NCI-H446 treated with DMSO at 0.1 percent for 48 hours (cell line): ENCODE results near the gene SEMA5A.

Experiments used
- DNase-seq: peaks from one replicate; lab custom pipeline; 2025; lab: John Stamatoyannopoulos, UW

The SEMA5A gene

GRCh38 chr5:9477537-9477936, 68.3 kb downstream of the SEMA5A start:
- no peak for DNase-seq

DNA sequence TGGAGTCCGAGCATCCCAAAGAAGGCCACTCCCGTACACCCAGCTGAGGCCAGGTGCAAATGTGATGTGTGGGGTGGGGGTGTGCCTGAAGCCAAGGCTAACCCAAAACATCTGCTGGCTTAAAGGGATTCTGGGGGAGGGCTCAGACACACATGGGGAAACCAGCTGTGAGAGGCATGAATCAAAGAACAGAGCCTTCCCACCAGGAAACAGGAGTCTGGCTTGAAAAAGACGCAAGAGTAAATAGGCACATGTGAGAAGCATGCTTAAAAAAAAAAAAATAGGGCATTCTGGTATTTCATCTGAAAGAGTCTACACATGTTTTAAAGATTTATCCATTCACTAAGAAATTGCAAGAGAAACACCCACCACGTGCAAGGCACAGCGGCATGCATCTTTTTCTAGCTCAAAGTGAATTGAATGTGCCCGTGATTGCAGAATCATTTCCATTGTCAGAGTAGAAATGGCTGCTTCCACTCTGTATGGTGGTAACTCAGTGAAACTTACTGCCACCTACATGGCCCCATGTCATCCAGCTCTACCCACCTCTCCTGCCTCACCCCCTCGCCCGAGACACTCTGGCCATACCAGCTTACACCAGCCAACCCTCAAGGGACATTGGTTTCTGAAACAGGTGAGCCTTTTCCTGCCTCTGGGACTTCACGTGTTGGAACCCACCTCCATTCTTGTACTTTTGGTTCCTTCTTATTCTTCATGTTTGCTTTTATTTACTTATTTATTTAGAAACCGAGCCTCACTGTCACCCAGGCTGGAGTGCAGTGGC, 71.5 kb downstream of the SEMA5A start:
- DNase-seq, result no peak

GRCh38 chr5:9473624-9474023, 72.3 kb downstream of the SEMA5A start:
- no peak for DNase-seq

- DNase-seq, result no peak
Measured at GRCh38 chr5:9470410-9470809, 75.5 kb downstream of the SEMA5A start.

DNA sequence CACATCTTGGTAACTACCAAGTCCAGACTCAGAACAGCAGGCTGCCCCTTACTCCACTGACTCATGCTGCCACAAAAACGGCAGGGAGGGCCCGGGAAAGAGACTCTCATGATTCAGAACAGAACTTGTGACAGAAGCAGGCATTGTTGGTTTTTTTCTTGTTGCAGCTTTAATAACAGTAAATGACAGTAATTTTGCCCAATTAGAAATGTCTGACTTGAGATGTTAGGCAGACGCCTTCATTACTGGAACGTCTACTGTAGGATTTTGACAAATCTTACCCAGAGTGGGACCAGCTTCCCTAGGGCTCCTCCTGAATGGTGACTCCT, 77.9 kb downstream of the SEMA5A start:
- no peak for DNase-seq

- DNase-seq, result no peak
Measured at GRCh38 chr5:9467199-9468059, 78.4 kb downstream of the SEMA5A start.

DNA sequence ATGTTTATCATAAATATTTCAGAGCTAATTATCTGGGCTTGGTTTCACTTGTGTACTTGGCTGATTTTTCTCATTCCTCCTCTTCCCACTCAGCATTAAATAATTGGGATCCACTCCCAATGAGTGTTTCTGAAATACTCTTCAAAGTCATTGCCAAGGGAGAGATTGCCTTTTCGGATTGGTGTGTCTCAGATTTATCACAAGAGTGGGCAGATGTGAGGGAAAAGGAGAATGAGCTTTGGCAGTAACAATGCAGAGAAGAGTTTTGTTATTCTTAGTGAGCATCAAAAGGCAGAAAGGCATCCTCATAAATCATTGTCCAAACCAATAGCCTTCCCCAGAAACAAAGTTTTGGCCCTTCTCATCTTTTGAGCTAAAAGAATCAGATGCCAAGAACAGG, 79.2 kb downstream of the SEMA5A start:
- DNase-seq, result no peak

- DNase-seq, result no peak
Measured at GRCh38 chr5:9464478-9464877, 81.4 kb downstream of the SEMA5A start.

GRCh38 chr5:9462109-9462508, 83.8 kb downstream of the SEMA5A start:
- no peak for DNase-seq

DNA sequence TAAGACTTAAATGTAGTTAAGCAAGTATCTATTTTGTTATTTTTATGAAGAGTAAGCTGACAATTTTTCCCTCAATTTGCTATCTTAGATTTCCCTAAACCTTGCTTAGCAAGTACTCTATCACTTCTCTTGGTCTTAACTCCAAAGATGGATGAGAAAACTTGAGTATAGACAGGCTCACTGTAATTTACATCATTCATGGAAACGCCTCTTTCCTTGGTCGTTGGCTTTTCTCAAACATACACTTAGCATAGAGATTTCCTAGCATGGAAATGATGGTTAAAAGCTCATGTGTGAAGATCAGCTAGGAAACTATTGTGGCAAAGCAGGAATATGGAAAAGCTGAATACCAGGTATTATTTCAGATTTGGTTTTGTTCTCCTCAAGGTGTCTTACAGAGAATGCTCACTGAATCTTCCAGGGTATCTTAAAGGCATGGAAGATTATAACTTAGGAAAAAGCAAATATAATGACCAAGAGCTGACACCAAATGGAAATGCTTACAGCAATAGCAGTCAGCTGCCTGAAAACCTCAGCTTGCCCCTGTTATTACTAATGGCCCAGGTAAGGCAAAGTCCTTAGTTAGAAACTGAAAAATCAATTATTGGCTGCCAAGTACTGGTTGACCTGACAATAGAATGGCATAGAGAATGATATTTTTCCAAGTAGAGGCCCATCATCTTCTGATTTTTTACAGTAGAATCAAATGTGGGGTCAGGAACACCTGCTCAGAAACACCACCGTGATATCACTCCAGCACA, 84.8 kb downstream of the SEMA5A start:
- no peak for DNase-seq

- no peak for DNase-seq
Measured at GRCh38 chr5:9456435-9457042, 89.3 kb downstream of the SEMA5A start.

- no peak for DNase-seq
Measured at GRCh38 chr5:9455826-9456434, 89.9 kb downstream of the SEMA5A start.

- no peak for DNase-seq
Measured at GRCh38 chr5:9454491-9454890, 91.4 kb downstream of the SEMA5A start.

DNA sequence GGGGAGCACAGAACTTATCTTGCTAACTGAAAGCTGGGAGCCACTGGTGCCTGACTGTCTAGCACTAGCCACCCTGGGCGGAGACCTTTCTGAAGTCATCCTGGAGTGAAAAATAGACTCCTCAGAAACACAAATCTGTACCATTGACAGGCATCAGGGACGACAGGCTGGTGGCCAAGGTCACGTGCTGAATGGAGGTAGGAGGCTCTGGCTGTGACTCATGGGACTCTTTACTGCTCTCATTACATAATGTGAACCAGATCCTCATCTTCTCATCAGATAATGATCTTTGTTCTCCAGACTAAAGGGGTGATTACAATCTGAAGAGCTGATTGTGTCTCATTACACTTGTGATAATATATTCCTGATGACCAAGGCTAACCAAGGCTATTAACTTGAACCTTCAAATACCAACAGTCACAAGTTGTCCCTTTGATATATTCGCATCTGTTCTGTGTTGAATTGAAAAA, 91.8 kb downstream of the SEMA5A start:
- DNase-seq, result no peak

- DNase-seq, result no peak
Measured at GRCh38 chr5:9453480-9454011, 92.3 kb downstream of the SEMA5A start.

DNA sequence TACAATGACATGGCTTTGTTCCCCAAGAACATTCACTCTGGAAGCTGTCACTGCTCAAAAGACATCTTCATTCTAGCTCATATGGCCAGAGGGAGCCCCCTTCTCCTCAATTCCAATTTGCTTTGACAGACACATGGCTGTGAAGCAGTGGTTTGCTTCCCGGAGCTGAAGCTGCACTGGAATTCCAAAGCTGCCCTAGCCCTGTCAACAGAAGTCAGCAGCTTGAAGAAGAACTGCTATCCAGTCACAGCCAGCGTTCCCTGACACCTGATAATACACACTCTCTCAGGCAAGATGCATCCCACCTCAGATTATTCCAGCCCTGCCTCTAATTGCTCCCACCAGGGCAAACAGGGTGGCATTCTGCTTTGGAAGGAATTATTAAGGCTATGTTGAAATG, 93.7 kb downstream of the SEMA5A start:
- DNase-seq, result no peak

GRCh38 chr5:9451037-9451436, 94.8 kb downstream of the SEMA5A start:
- DNase-seq, result no peak

DNA sequence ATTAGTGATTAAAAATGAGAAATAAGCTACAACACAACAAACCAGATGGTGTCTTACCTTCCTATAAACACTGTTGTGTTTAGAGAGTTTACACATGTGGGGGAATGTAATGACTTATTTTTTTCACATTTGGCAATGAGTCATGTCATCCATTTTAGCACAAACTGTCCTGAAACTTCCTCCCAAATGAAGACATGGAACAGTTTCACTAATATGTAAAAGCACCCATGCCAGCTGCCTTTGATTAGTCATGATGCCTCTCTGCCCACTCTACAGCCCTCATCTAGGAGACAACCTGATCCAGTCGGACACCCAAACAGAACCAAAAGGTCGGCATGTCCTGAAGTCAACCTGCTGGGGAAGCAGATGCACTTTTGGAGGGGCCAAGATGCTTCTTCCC, 98.2 kb downstream of the SEMA5A start:
- DNase-seq, result no peak

GRCh38 chr5:9445826-9446388, 100.0 kb downstream of the SEMA5A start:
- no peak for DNase-seq

DNA sequence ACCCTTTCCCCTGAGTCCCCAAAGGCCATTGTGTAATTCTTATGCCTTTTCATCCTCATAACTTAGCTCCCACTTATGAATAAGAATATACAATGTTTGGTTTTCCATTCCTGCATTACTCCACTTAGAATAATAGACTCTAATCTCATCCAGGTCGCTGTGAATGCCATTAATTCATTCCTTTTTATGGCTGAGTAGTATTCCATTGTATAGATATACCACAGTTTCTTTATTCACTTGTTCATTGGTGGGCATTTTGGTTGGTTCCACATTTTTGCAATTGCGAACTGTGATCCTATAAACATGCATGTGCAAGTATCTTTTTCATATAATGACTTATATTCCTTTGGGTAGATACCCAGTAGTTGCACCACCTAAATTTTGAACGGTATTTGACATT, 101.5 kb downstream of the SEMA5A start:
- no peak for DNase-seq

GRCh38 chr5:9441610-9442009, 104.3 kb downstream of the SEMA5A start:
- DNase-seq, result no peak
